ENCODE measurements around the gene PAQR8. TPM values are rescaled to one million over a fixed set of nuclear protein-coding genes. Genes with fewer than 3 reads are reported as not detected.
A peak's percentile ranks its signal among the peaks of the same experiment; 100 is the strongest.

The PAQR8 gene
- total and polyA plus RNA-seq, 2 of the 13 experiments (the other 11 are each of a cell fraction or from before 2014, with no cell fraction given): 37.7 to 50.7 TPM

GRCh38 chr6:52389626-52390360, 27.8 kb downstream of the PAQR8 start (continued):
- TF ChIP-seq ZNF318 (CRISPR knock-in tag; IDR thresholded peaks at IDR 0.05): no peak
- TF ChIP-seq HOXA3 (CRISPR knock-in tag; IDR thresholded peaks at IDR 0.05): peak; percentile 45
- TF ChIP-seq, protein P1, sequence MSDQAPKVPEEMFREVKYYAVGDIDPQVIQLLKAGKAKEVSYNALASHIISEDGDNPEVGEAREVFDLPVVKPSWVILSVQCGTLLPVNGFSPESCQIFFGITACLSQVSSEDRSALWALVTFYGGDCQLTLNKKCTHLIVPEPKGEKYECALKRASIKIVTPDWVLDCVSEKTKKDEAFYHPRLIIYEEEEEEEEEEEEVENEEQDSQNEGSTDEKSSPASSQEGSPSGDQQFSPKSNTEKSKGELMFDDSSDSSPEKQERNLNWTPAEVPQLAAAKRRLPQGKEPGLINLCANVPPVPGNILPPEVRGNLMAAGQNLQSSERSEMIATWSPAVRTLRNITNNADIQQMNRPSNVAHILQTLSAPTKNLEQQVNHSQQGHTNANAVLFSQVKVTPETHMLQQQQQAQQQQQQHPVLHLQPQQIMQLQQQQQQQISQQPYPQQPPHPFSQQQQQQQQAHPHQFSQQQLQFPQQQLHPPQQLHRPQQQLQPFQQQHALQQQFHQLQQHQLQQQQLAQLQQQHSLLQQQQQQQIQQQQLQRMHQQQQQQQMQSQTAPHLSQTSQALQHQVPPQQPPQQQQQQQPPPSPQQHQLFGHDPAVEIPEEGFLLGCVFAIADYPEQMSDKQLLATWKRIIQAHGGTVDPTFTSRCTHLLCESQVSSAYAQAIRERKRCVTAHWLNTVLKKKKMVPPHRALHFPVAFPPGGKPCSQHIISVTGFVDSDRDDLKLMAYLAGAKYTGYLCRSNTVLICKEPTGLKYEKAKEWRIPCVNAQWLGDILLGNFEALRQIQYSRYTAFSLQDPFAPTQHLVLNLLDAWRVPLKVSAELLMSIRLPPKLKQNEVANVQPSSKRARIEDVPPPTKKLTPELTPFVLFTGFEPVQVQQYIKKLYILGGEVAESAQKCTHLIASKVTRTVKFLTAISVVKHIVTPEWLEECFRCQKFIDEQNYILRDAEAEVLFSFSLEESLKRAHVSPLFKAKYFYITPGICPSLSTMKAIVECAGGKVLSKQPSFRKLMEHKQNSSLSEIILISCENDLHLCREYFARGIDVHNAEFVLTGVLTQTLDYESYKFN (CRISPR knock-in tag; conservative IDR thresholded peaks at IDR 0.05): peak; percentile 89
- TF ChIP-seq, protein P2, sequence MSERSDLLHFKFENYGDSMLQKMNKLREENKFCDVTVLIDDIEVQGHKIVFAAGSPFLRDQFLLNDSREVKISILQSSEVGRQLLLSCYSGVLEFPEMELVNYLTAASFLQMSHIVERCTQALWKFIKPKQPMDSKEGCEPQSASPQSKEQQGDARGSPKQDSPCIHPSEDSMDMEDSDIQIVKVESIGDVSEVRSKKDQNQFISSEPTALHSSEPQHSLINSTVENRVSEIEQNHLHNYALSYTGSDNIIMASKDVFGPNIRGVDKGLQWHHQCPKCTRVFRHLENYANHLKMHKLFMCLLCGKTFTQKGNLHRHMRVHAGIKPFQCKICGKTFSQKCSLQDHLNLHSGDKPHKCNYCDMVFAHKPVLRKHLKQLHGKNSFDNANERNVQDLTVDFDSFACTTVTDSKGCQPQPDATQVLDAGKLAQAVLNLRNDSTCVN (CRISPR knock-in tag; IDR thresholded peaks at IDR 0.05; ENCODE audit: borderline replicate concordance): peak; percentile 91
- TF ChIP-seq, protein P3, sequence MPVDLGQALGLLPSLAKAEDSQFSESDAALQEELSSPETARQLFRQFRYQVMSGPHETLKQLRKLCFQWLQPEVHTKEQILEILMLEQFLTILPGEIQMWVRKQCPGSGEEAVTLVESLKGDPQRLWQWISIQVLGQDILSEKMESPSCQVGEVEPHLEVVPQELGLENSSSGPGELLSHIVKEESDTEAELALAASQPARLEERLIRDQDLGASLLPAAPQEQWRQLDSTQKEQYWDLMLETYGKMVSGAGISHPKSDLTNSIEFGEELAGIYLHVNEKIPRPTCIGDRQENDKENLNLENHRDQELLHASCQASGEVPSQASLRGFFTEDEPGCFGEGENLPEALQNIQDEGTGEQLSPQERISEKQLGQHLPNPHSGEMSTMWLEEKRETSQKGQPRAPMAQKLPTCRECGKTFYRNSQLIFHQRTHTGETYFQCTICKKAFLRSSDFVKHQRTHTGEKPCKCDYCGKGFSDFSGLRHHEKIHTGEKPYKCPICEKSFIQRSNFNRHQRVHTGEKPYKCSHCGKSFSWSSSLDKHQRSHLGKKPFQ (CRISPR knock-in tag; IDR thresholded peaks at IDR 0.05; ENCODE audit: insufficient replicate concordance): peak; percentile 87
- TF ChIP-seq ZNF883 (CRISPR knock-in tag; IDR thresholded peaks at IDR 0.05; ENCODE audit: not compliant biosample characterization): no peak
- TF ChIP-seq ZNF709 (CRISPR knock-in tag; IDR thresholded peaks at IDR 0.05): peak; percentile 39; the same call in 1 of the 2 replicates
- TF ChIP-seq TAF1 (CRISPR knock-in tag; IDR thresholded peaks at IDR 0.05): peak; percentile 25; the same call in 1 of the 2 replicates
- TF ChIP-seq MYC (CRISPR knock-in tag; IDR thresholded peaks at IDR 0.05; ENCODE audit: borderline replicate concordance): peak; percentile 27; the same call in 1 of the 2 replicates
- TF ChIP-seq ZNF713 (CRISPR knock-in tag; IDR thresholded peaks at IDR 0.05): no peak
- 0 out of 2 replicates have a peak, but pooled peaks have one; percentile 33 for TF ChIP-seq GABPB1 (CRISPR knock-in tag; IDR thresholded peaks at IDR 0.05)
- no peak for TF ChIP-seq HNRNPLL (IDR thresholded peaks at IDR 0.05; ENCODE audit: low read depth, low read length, poor library complexity, severe bottlenecking)
- TF ChIP-seq NR2F2 (IDR thresholded peaks at IDR 0.05; ENCODE audit: borderline replicate concordance, low read depth): 0 out of 2 replicates have a peak, but pooled peaks have one; percentile 34
